A549 (cell line): ENCODE measurements around the gene LRFN5. TPM values are rescaled to one million over a fixed set of nuclear protein-coding genes. Genes with fewer than 3 reads are reported as not detected.

Experiments used
- ATAC-seq, 2 experiments: fragments of 200-7000 bp in 1 of 2; fragments of >200 bp in 1 of 2; cut with Nextera tagmentation in 1 of 2; cut with Tn5 transposase in 1 of 2; 3 replicates each; pipeline versions ENCODE4 v1.8.0 to v1.9.1; 2018 to 2020; ENCODE audit warnings: mild to moderate bottlenecking in 1 of 2, moderate library complexity in 1 of 2
- CTCF ChIA-PET: fragments of 300-600 bp; sonication (Branson Sonifier 250); formaldehyde crosslinking; extraction: SDS; loops from one replicate; lab custom pipeline; 2021; ENCODE audit warnings: antibody characterized with exemption, inconsistent platforms; lab: Yijun Ruan, JAX
- POLR2A ChIA-PET: fragments of 350-600 bp; formaldehyde crosslinking; extraction: SDS; loops from one replicate; lab custom pipeline; 2021; ENCODE audit warnings: antibody characterized with exemption, inconsistent platforms; lab: Yijun Ruan, JAX
- DNase-seq, 2 experiments: peaks; one replicate each; pipeline versions ENCODE4 v3.0.0 to v3.0.0-alpha.2; 2011 to 2016; ENCODE audit warnings: low read depth in 1 of 2, low spot score in 1 of 2
- FAIRE-seq: peaks from 2 replicates; lab custom pipeline; 2011; peaks lifted over from hg19 to GRCh38; lab: Jason Lieb, UNC
- H3K27ac ChIP-seq, 2 experiments: fragments of >200 bp; sonication (Bioruptor Twin); formaldehyde crosslinking; 3 replicates each; pipeline ENCODE4 v1.5.1; 2016 to 2017
- H3K4me1 ChIP-seq: fragments of >200 bp; sonication (Bioruptor Twin); formaldehyde crosslinking; 3 replicates; pipeline ENCODE4 v1.6.1; 2016
- H3K4me2 ChIP-seq: fragments of >200 bp; sonication (Bioruptor Twin); formaldehyde crosslinking; 3 replicates; pipeline ENCODE4 v1.6.1; 2016
- H3K4me3 ChIP-seq: fragments of >200 bp; sonication (Bioruptor Twin); formaldehyde crosslinking; 3 replicates; pipeline ENCODE4 v1.5.1; 2016
- H3K9me3 ChIP-seq: fragments of >200 bp; sonication (Bioruptor Twin); formaldehyde crosslinking; 3 replicates; pipeline ENCODE4 v1.6.1; 2016
- ATOH8 ChIP-seq: fragments of 250-450 bp; sonication (Bioruptor Pico); IDR thresholded peaks from 2 replicates; pipeline ENCODE4 v1.5.0; 2020; ENCODE audit warnings: low read depth, mild to moderate bottlenecking, moderate library complexity
- CBX2 ChIP-seq: fragments of 200-600 bp; sonication (generic); IDR thresholded peaks from 2 replicates; pipeline ENCODE4 v1.6.1; 2016; ENCODE audit warnings: low read depth, mild to moderate bottlenecking, borderline replicate concordance
- CBX8 ChIP-seq: fragments of 200-600 bp; sonication (generic); IDR thresholded peaks from 2 replicates; pipeline ENCODE4 v1.6.1; 2016
- CHD4 ChIP-seq: fragments of 200-600 bp; sonication (generic); IDR thresholded peaks from 2 replicates; pipeline ENCODE4 v1.6.1; 2016; ENCODE audit warnings: antibody characterized with exemption, mild to moderate bottlenecking, borderline replicate concordance
- EHMT2 ChIP-seq: fragments of 200-600 bp; sonication (generic); IDR thresholded peaks from 2 replicates; pipeline ENCODE4 v1.6.1; 2016; ENCODE audit warnings: antibody characterized with exemption, low read depth, mild to moderate bottlenecking, moderate library complexity
- ESRRA ChIP-seq: fragments of 150-350 bp; IDR thresholded peaks from 2 replicates; pipeline ENCODE4 v1.6.1; 2014; ENCODE audit warnings: mild to moderate bottlenecking, low read length, borderline replicate concordance
- HES2 ChIP-seq: fragments of >200 bp; sonication (Bioruptor Twin); formaldehyde crosslinking; IDR thresholded peaks from 2 replicates; pipeline ENCODE4 v1.6.1; 2016
- HOXB13 ChIP-seq: fragments of 250-450 bp; sonication (Bioruptor Pico); IDR thresholded peaks from 2 replicates; pipeline ENCODE4 v1.5.0; 2020; ENCODE audit warnings: low read depth, mild to moderate bottlenecking, moderate library complexity
- HOXB5 ChIP-seq: fragments of 250-450 bp; sonication (Bioruptor Pico); IDR thresholded peaks from 2 replicates; pipeline ENCODE4 v1.5.0; 2020; ENCODE audit warnings: mild to moderate bottlenecking, moderate library complexity
- JUN ChIP-seq, 2 experiments: fragments of >200 bp; sonication (Bioruptor Twin); formaldehyde crosslinking; IDR thresholded peaks; 2 replicates in 1 of 2; 3 replicates in 1 of 2; pipeline ENCODE4 v1.6.1; 2016 to 2017
- JUNB ChIP-seq: fragments of >200 bp; sonication (Bioruptor Twin); formaldehyde crosslinking; IDR thresholded peaks from 2 replicates; pipeline ENCODE4 v1.6.1; 2016
- KDM5A ChIP-seq: fragments of 200-600 bp; sonication (generic); IDR thresholded peaks from 2 replicates; pipeline ENCODE4 v1.6.1; 2016; ENCODE audit warnings: antibody characterized with exemption, mild to moderate bottlenecking
- MYC ChIP-seq: IDR thresholded peaks from 2 replicates; pipeline ENCODE4 v1.6.1; 2012; ENCODE audit warnings: mild to moderate bottlenecking, inconsistent platforms, low read length, improper control_type of control experiment, borderline replicate concordance
- NPAS2 ChIP-seq: fragments of 250-450 bp; sonication (Bioruptor Pico); IDR thresholded peaks from 2 replicates; pipeline ENCODE4 v1.8.0; 2022; ENCODE audit warnings: mild to moderate bottlenecking, moderate library complexity, borderline replicate concordance
- PHF8 ChIP-seq: fragments of 200-600 bp; sonication (generic); IDR thresholded peaks from 2 replicates; pipeline ENCODE4 v1.6.1; 2016; ENCODE audit warnings: low read depth, mild to moderate bottlenecking, antibody characterized with exemption, moderate library complexity, borderline replicate concordance
- RAD21 ChIP-seq, 2 experiments: fragments of >200 bp in 1 of 2; sonication (Bioruptor Twin) in 1 of 2; formaldehyde crosslinking in 1 of 2; IDR thresholded peaks in 1 of 2; conservative IDR thresholded peaks in 1 of 2; 2 replicates in 1 of 2; 3 replicates in 1 of 2; pipeline ENCODE4 v1.6.1; 2012 to 2018; ENCODE audit warnings: inconsistent platforms in 1 of 2
- RFX5 ChIP-seq: fragments of 450-650 bp; IDR thresholded peaks from 2 replicates; pipeline ENCODE4 v1.7.1; 2014; ENCODE audit warnings: antibody characterized with exemption, mild to moderate bottlenecking, moderate library complexity
- SMC3 ChIP-seq: fragments of >200 bp; sonication (Bioruptor Twin); formaldehyde crosslinking; IDR thresholded peaks from 3 replicates; pipeline ENCODE4 v1.6.1; 2018; ENCODE audit warnings: inconsistent platforms
- TFCP2L1 ChIP-seq: fragments of 250-450 bp; sonication (Bioruptor Pico); IDR thresholded peaks from 2 replicates; pipeline ENCODE4 v1.5.0; 2021; ENCODE audit warnings: mild to moderate bottlenecking
- TP53 ChIP-seq: fragments of 250-450 bp; sonication (Bioruptor Pico); IDR thresholded peaks from 2 replicates; pipeline ENCODE4 v1.5.0; 2021; ENCODE audit warnings: mild to moderate bottlenecking, moderate library complexity
- ZNF302 ChIP-seq: fragments of 250-450 bp; sonication (Bioruptor Pico); IDR thresholded peaks from 2 replicates; pipeline ENCODE4 v1.9.0; 2021; ENCODE audit warnings: inconsistent platforms, mild to moderate bottlenecking, moderate library complexity
- WGBS: methylation state at CpG from one replicate; pipeline ENCODE4 v1.1.6; 2017; ENCODE audit errors: missing lambda C conversion rate; 5-methylcytosine and 5-hydroxymethylcytosine counted together
- polyA plus RNA-seq, 4 experiments: library from polyadenylated mRNA; depleted of rRNA in 3 of 4; stranded (reverse); fragments of >200 nt; fragmentation: RNase III in 1 of 4; extraction: RNeasy Plus Mini Kit Qiagen cat#74134 plus additional on column Dnase treatment in 1 of 4; gene quantifications; 2 replicates in 3 of 4; 3 replicates in 1 of 4; pipeline ENCODE4 v1.2.3, GENCODE V29; 2011 to 2017
- TF ChIP-seq, protein P1 (sequence below): fragments of >200 bp; sonication (Bioruptor Twin); formaldehyde crosslinking; IDR thresholded peaks from 3 replicates; pipeline ENCODE4 v1.5.1; 2016

Gene LRFN5
- polyA plus RNA-seq, 2 of the 4 experiments (the other 2 are of a cell fraction): not detected

DNA sequence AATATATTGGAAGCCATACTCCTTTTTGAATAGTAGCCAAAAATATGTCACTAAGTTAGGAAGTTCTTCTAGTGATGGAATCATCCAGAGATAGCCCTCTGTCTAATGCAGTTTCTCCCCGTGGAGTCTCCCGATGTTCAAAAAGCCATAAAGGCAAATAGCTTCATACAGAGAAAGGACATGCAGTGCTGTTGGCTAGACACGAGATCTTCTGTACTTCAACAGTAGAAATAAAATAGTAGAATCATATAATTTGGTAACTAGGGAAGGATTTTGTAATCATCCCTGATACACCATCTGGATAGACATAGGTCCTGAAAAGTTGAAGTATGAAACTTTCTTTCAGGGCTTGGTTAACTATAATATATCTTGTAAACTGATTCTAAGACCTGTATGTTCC, 27.6 kb downstream of the LRFN5 start:
- no peak overlapping the region for H3K4me2 ChIP-seq
- TF ChIP-seq HOXB5 (CRISPR knock-in tag): no peak
- no peak for TF ChIP-seq HOXB13 (CRISPR knock-in tag)
- TF ChIP-seq CBX2: no peak
- no peak for TF ChIP-seq PHF8
- no peak for TF ChIP-seq EHMT2
- no peak for TF ChIP-seq NPAS2 (CRISPR knock-in tag)
- TF ChIP-seq RFX5: no peak
- TF ChIP-seq MYC: no peak
- no peak for TF ChIP-seq HES2
- TF ChIP-seq TFCP2L1 (CRISPR knock-in tag): no peak
- TF ChIP-seq KDM5A: no peak
- no peak for TF ChIP-seq JUN (IDR thresholded peaks at IDR 0.05)
- TF ChIP-seq, all 56 proteins: peak for 0
- FAIRE-seq (no peak), DNase-seq (no peak), ATAC-seq (no peak)
- no peaks in the 10 kb centered on the region for H3K4me1 ChIP-seq
- H3K4me3 ChIP-seq: no peak overlapping the region
- H3K27ac ChIP-seq: no peak overlapping the region
- WGBS: 9% methylated on average over 3 of the region's 3 CpGs
- H3K9me3 ChIP-seq: no peaks in the 10 kb centered on the region
- ChIA-PET CTCF (no interaction called here), POLR2A (no interaction called here)

DNA sequence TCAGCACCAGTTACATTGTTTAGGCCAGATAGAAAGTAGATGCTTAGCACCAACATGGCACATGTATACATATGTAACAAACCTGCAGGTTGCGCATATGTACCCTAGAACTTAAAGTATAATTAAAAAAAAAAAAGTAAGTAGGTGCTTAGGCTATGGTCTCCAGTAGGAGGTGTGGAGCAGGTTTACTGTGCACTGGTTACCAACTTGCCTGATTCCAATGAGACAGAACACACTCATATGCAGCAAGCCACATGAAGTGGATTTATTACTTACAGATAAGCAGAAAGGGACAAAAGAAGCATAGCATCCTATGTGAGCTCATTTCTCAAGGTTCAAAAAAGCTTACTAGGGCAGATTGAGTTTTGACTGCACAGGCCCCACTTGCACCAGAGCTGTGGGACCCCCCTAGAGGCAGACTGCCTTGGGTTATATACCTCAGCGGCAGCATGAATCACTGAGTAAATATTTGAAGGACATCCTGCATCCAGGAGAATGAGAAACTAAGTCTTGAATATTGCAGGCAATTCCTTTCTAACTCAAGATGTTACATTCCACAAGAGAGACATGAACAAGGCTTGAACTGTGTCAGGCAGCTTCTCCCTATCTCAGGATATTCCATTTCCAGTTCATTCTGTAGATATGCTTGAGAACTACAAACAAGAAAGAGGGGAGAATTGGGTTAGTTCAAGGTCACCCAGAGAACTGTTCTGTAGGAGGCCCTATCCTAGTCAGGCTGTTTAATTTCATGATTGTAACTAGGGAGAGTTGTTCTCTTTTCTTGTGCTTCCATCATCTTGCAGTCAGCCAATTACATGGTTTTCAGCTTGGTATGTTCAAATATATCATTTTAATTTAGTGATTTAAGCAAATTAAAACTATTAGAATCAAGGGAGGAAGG, 30.1 kb downstream of the LRFN5 start:
- no peak for FAIRE-seq
- DNase-seq: peak in 1 of 2 experiments; percentile 1
- POLR2A ChIA-PET: no interaction called here
- CTCF ChIA-PET: no interaction called here
- H3K9me3 ChIP-seq: no peaks in the 10 kb centered on the region
- H3K4me1 ChIP-seq: no peaks in the 10 kb centered on the region
- H3K27ac ChIP-seq: no peak overlapping the region
- no peak for ATAC-seq
- no peak overlapping the region for H3K4me3 ChIP-seq
- no peak for TF ChIP-seq JUNB
- no peak for TF ChIP-seq TFCP2L1 (CRISPR knock-in tag)
- TF ChIP-seq KDM5A: no peak
- TF ChIP-seq ZNF302 (CRISPR knock-in tag): no peak
- no peak for TF ChIP-seq RAD21 (conservative IDR thresholded peaks at IDR 0.05 in 1 of 2, IDR thresholded peaks at IDR 0.05 in 1 of 2)
- no peak for TF ChIP-seq SMC3
- no peak for TF ChIP-seq ATOH8 (CRISPR knock-in tag)
- no peak for TF ChIP-seq ESRRA
- TF ChIP-seq TP53 (CRISPR knock-in tag): no peak
- TF ChIP-seq CHD4: no peak
- no peak for TF ChIP-seq CBX8
- TF ChIP-seq, protein P1, sequence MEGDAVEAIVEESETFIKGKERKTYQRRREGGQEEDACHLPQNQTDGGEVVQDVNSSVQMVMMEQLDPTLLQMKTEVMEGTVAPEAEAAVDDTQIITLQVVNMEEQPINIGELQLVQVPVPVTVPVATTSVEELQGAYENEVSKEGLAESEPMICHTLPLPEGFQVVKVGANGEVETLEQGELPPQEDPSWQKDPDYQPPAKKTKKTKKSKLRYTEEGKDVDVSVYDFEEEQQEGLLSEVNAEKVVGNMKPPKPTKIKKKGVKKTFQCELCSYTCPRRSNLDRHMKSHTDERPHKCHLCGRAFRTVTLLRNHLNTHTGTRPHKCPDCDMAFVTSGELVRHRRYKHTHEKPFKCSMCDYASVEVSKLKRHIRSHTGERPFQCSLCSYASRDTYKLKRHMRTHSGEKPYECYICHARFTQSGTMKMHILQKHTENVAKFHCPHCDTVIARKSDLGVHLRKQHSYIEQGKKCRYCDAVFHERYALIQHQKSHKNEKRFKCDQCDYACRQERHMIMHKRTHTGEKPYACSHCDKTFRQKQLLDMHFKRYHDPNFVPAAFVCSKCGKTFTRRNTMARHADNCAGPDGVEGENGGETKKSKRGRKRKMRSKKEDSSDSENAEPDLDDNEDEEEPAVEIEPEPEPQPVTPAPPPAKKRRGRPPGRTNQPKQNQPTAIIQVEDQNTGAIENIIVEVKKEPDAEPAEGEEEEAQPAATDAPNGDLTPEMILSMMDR: no peak
- 45% methylated on average over 2 of the region's 2 CpGs for WGBS
- H3K4me2 ChIP-seq: no peak overlapping the region
